Activated naive CD4-positive, alpha-beta T cell treated with Interleukin-2 at 50 U/mL for 16 hours (primary cell): ENCODE data around the gene SLIT3.

Experiments used
- DNase-seq: peaks from one replicate; pipeline ENCODE4 v3.0.0-alpha.2; 2020

SLIT3 gene

DNA sequence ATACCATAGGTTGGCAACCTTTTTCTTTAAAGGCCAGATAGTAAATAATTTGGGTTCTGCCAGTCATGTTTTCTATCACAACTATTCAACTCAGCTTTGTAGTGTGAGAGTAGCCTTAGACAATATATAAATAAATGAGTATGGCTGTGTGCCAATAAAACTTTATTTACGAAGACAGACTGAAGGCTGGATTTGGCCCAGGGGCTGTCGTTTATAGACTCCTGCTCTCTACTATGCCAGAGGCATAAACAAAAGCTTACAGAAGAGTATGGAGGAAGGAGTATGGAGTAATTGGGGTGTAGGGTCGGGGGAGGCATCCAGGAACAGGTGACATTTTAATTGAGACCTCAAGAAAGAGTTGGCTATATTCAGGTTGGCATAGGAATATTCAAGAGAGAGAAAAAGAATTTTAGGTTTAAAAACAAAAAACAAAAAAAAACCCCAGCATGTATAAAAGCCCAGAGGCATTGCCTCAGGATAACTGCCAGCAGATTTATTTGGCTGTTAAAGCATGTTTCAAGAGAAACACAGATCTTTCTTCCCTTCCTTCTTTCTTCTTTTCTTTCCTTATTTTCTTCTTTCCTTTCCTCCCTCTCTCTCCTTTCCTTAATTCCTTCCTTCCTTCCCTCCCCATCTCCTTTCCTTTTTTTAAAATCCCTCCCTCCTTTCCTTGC, 39.9 kb downstream of the SLIT3 start:
- DNase-seq = no peak

GRCh38 chr5:169258372-169259000, 42.5 kb downstream of the SLIT3 start:
- DNase-seq = no peak

DNA sequence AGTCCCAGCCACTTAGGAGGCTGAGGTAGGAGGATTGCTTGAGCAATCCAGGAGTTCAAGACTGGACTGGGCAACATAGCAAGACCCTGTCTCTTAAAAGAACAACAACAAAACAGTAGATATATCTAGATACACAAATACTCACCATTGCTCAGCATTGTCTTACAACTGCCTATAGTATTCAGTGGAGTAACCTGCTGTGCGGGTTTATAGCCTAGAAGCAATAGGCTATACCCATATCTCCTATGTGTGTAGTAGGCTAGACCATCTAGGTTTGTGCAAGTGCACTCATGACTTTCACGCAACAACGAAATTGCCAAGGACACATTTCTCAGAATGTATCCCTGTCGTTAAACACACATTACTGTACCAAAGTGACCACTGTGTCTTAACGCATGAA, 44.7 kb downstream of the SLIT3 start:
- no peak for DNase-seq

DNA sequence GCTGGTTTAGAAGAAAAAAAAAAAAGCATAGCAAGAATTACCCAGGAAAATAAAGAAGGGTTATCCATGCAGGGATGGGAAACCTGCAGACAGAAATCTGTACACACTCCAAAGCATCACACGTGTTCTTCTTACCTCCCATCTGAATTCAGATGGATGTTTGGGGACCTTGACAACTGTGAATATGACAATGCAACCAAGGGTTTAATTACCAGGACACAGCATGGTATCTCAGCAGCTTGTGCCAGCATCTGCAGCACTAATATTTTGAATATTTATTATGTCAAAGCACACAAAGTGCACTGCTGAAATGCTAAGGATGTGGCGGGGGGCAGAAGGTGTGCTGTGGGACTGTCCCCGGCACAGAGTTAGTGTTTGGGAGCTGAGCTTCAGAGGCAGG, 47.9 kb downstream of the SLIT3 start:
- DNase-seq = no peak

GRCh38 chr5:169251333-169252084, 49.4 kb downstream of the SLIT3 start:
- no peak for DNase-seq

DNA sequence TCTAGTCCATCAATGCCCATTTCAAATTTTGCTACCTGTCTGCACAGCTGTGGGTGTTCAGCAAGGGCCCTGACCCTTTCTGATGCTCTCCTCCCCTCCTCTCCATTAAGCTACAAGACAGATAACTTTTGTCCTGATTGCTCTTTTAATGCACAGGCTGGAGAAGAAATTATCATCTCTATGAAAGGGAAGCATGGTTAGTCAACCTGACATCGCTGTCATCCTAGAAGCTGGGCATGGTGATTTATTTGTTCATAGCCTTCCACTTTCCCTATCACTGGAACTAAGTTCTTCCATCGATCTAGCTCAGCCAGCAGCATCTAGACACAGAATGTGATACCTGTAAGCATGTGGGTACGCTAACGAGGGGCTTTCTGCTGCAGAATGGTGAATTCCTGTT, 50.1 kb downstream of the SLIT3 start:
- DNase-seq = no peak

DNA sequence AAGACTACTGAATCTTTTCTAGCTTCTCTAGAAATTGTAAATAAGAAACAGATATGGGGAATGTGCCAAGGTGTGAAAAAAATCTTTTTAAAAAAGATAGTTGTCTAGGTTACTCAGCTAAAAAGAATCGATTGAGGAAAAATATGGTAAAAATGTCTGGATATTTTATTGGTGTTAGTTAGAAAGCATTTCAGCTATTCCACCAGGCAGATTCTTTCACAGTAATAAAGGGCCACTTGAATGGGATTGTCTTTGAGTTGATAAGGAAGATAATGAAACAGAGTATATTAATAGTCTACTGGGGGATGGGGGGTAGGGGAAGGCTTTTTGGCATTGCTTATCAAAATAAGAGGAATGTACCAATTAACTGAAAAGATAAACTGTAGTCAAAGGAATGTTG, 51.9 kb downstream of the SLIT3 start:
- no peak for DNase-seq

DNA sequence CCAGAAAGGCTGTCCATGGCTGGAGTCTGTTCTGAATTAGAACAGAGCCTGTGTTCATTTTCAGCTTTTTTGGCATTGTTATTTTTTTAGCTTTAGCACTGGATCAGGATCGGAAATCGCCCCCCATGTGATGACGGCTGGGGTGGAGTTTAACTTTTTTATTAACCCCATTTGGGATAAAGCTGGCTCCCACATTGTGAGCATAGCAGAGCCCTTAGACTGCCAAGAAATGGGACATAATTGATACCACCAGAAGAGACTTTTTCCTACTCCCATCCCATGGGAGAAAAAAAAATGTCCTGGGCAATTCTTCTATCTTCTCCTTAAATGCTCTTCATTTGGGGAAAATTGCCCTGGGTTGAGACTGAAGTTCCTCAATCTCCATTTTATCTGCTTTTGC, 52.4 kb downstream of the SLIT3 start:
- DNase-seq = no peak

- no peak for DNase-seq
Observed at GRCh38 chr5:169244812-169245211, 56.1 kb downstream of the SLIT3 start.

GRCh38 chr5:169243651-169244422, 57.1 kb downstream of the SLIT3 start:
- DNase-seq = no peak

GRCh38 chr5:169242849-169243186, 58.1 kb downstream of the SLIT3 start:
- DNase-seq = no peak

DNA sequence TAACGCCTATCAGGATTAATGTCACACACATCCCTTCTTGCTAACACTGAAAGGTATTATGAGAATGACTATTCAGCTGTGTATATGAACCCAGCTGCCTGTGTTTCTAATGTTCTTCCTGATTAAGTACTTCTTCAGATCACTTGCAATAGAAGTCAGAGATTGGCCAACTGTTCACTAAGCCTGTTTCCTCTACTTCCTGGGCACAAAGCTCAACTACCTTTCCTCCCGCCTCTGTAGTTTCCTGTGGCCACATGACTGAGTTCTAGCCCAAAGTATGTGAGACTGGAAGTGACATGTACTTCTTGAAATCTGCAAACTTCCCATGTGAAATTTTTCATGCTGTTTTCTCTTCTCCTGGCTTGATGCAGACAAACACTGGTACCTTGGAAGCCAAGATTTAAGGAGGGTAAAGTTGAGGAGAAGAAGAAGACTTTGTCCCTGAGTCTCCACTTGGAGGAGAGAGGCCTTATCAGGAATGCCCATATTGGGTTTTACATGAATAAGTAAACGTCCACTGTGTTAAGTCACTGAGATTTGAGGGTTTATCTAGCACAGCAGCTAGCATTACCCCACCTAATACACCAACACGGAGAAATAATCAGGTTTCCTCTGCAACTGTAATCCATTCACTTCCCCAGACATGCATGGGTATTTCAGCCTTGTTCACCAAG, 58.6 kb downstream of the SLIT3 start:
- no peak for DNase-seq

DNA sequence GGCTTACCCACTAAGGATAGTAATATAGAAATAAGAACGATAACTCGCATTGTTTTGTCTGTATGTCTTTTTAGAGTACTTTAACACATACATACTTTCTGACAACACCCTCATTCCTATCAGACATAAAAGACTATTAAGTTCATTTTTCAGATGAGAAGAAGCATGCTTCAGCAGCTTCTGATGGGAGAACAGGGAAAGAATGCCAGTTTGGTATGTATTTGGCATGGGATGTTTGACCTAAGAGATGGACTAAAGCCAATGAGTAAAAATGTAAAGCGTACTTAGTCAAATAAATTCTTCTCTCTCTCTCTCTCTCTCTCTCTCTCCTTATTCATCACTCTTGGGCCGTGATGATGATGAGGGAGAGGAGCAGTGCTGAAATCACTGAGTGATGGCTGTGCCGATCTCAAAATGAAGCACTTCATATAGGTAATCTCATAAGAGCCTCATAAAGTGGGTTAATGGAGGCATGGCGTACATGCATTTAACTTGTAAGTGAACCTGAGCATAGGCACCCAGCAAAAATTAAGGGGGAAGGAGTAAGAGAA, 71.5 kb downstream of the SLIT3 start:
- no peak for DNase-seq

- DNase-seq = no peak
Observed at GRCh38 chr5:169226895-169227294, 74.0 kb downstream of the SLIT3 start.

GRCh38 chr5:169225830-169226356, 75.0 kb downstream of the SLIT3 start:
- DNase-seq = no peak

- no peak for DNase-seq
Observed at GRCh38 chr5:169223595-169223953, 77.4 kb downstream of the SLIT3 start.

DNA sequence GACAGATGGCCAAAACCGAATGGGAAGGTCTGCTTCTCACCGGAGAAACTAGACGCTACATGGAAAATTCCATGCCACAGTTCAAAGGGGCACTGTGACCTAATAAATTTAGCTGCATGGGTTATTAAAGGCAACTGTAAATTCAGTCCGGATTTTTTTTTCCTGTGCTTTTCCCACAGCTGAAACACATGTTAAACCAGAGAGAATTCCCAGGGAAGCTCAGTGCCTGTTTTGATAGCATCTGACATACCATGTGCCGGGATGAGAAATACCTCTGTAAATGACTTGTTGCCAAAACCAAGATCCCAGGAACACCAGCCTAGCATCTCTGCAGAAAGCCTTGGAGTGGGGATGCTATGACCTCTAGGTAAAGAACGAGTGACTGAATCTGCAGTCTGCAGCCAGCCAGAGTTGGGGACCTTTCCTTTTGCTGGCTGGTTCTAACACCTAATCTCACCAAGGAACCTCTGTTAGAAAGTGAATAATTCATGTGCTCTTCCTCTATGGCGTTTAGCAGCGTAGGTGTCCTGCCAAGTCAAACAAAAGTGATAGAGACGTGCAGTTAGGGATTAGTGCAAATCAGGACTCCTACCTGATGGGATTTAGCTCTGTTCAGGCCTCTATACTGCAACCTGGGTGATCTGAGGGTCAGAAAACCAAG, 77.9 kb downstream of the SLIT3 start:
- DNase-seq = no peak

DNA sequence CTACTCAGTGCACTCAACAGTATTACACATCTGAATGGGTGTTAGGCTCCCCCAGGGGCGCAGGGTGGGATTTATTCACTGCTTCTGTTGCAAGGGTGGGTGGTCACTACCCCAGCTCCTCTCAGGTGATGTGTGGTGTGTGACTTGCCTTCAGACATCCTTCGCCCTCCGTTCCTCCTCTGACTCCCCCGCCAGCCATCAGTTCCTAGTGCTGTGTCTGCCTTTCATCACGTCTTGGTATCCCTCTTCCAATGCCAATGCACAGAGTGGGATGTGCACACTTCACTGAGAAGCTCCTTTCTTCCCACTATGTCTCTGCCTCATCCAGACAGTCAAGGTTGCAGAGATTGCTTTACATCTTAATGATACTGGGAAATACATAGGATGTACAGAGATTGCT, 79.4 kb downstream of the SLIT3 start:
- DNase-seq = no peak

DNA sequence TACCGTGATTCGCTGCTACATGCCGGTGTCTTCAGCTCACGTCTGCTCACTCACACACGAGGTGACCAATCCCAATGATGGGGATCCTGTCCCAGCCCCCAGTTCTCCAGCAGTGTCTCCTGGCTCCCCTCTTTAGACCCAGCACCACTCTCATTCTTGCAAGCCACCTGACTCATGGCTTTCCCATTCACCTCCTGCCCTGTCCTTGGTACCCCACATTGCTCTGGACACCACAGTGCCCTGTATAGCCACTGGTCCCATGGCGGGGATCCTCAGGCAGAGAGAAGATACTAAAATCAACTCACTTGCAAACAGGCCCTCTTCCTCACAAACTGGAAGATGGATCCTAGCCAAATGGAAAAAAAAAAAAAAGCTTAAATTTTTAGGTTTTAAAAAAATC, 81.0 kb downstream of the SLIT3 start:
- no peak for DNase-seq

DNA sequence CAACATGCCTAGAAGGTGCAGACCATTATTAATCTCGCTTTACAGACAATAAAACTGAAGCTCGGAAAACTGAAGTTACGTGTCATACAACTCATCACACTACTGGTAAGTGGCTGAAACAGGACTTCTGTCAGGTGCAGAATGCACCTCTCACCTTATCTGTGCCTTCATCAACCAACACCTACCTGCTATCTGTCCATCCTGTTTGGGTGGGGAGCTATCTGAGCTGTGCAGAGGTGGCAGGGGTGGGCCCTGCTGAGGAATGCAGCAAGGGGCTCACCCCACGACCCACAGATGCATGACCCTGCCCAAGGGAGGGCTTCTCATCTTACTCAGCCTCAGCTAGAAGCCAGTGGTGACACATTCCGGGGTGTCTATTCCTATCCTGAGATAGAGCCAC, 81.6 kb downstream of the SLIT3 start:
- DNase-seq = no peak

DNA sequence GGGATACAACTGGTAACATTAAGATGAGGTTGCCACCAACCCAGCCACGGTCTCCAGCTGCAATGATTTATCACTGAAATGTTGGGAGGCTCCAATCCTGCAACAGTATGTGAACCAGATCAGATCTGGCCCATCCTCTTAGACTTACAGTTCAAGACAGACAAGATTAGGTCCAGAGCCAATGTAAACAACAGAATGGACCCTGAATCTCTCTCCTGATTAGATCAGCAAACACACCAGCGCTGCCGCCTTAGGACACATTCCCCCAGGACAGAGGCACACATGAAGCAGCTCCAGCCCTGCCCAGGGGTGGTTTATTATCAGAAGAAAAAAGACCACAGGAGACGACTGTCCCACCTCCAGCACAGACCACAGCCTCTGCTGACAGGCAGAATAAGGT, 82.1 kb downstream of the SLIT3 start:
- DNase-seq = no peak

DNA sequence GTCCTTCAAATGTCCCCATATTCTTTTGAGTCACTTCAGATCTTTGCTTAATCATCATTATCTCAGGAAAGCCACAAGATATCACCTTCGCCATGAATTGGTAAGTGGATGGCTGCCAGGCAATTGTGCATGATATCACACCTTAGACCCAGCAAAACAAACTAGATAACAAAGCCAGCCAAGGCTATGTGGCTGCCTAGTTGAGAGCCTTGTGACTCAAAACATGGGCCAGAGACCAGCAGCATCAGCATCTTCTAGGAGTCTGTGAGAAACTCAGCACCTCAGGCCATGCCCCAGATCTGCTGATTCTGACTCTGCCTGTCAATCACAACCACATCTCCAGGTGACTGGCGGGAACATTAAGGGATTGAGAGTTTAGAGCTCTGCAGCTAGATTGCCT, 82.8 kb downstream of the SLIT3 start:
- DNase-seq = no peak
